ENCODE results near the gene C21orf58.

Gene C21orf58

DNA sequence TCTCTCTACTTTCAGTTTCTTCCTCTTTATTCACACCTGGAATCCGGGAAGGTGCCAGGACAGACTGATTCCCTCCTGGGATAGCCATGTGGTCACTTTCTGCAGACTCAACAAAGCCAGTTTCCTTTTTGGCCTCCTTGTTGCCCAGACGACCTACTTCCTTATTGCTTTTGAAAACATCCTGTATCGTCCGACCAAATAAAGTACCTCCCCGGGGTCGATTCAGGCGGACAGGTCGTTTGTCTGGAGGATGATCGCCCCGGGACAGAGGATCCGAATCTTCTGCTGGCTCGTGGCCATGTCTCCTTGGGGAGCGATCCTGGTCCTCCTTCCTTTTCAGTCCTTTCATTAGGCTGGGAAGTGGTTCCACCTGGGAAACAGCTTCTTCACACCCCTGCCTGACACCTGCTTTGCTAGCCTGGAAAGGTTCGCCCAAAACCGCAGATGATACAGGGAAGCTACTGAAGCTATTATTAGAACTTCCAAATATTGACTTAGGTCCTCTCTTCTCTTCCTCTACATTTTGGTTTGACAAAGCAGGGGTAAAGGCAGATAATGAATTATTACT is 39.5 kb downstream of the C21orf58 start:
- peak overlapping the region; percentile 17 for H3K4me2 ChIP-seq (ENCODE audit: low read length)
- H3K4me3 ChIP-seq (ENCODE audit: low read depth, low read length) = no peak overlapping the region
- H2BK5ac ChIP-seq (ENCODE audit: low read depth, low read length, poor library complexity) = no peak overlapping the region
- H3K9ac ChIP-seq (ENCODE audit: low read length) = no peak overlapping the region
- H3K79me2 ChIP-seq (ENCODE audit: control insufficient read depth, insufficient read depth, low read length, poor library complexity) = peaks cover 7% of the 10 kb centered on the region
- H2BK120ac ChIP-seq (ENCODE audit: insufficient read depth, low read length, poor library complexity) = no peak overlapping the region
- H3K18ac ChIP-seq (ENCODE audit: low read length) = no peak overlapping the region
- H3K79me1 ChIP-seq (ENCODE audit: low read length) = peaks cover 8% of the 10 kb centered on the region
- no peak overlapping the region for H4K12ac ChIP-seq (ENCODE audit: low read depth, low read length)
- no peaks in the 10 kb centered on the region for H3K27me3 ChIP-seq (ENCODE audit: insufficient read depth, low read length)
- no peak for DNase-seq
- H4K8ac ChIP-seq (ENCODE audit: low read depth, low read length) = no peak overlapping the region
- peak overlapping the region; percentile 60 for H3K4ac ChIP-seq (ENCODE audit: low read depth, low read length)
- no CpG with 5 or more reads among the region's 15 CpGs for WGBS (ENCODE audit: extremely low coverage, insufficient coverage, insufficient read length)
- H3K14ac ChIP-seq (ENCODE audit: low read length) = no peak overlapping the region
- no peak overlapping the region for H2AK5ac ChIP-seq (ENCODE audit: low read length)
- H3K23ac ChIP-seq (ENCODE audit: low read length) = no peak overlapping the region
- no peak overlapping the region for H2AFZ ChIP-seq (ENCODE audit: insufficient read depth, low read length, poor library complexity)
- no peak overlapping the region for H4K91ac ChIP-seq (ENCODE audit: low read depth, low read length)
- H3K9me3 ChIP-seq (ENCODE audit: insufficient read depth, low read depth, low read length) = no peaks in the 10 kb centered on the region
- no peak overlapping the region for H3K27ac ChIP-seq (ENCODE audit: low read depth, low read length)
- peaks cover 22 to 23% of the 10 kb centered on the region in 2 experiments for H3K36me3 ChIP-seq (ENCODE audit: control insufficient read depth in 1 of 2, insufficient read depth in 2 of 2, low read length in 2 of 2)
- H2BK12ac ChIP-seq (ENCODE audit: low read length) = no peak overlapping the region
- H3K4me1 ChIP-seq (ENCODE audit: control insufficient read depth in 1 of 2, insufficient read depth in 2 of 2, low read length in 2 of 2) = peaks cover 5 to 10% of the 10 kb centered on the region in 2 experiments

DNA sequence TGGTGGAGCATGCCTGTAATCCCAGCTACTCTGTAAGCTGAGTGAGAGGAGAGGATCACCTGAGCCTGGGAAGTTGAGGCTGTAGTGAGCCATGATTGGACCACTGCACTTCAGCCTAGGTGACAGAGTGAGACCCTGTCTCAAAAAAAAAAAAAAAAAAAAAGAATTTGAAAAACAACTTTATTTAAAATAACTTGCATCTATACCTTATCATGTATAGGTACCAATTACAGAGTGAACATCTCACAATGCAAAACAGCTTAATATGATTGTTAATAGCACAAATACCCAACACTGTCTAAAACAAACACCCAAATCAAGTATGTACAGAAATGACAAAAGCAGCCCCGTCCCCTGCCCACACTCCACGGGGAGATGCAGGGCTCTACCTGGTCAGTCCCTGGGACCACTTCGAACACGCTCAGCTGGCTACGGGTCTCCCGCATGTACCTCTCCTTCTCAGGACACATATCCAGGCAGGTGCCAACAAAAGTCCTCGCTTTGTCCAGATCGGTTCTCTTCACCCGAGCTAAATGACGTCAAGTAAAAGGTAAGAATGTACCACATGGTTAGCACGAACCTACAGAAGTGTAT is 48.8 kb downstream of the C21orf58 start:
- no peak overlapping the region for H3K27ac ChIP-seq (ENCODE audit: low read depth, low read length)
- no CpG with 5 or more reads among the region's 11 CpGs for WGBS (ENCODE audit: extremely low coverage, insufficient coverage, insufficient read length)
- no peak overlapping the region for H4K91ac ChIP-seq (ENCODE audit: low read depth, low read length)
- H3K4me3 ChIP-seq (ENCODE audit: low read depth, low read length) = no peak overlapping the region
- H2BK120ac ChIP-seq (ENCODE audit: insufficient read depth, low read length, poor library complexity) = no peak overlapping the region
- H3K9ac ChIP-seq (ENCODE audit: low read length) = no peak overlapping the region
- no peaks in the 10 kb centered on the region for H3K79me1 ChIP-seq (ENCODE audit: low read length)
- no peaks in the 10 kb centered on the region for H3K27me3 ChIP-seq (ENCODE audit: insufficient read depth, low read length)
- no peaks in the 10 kb centered on the region for H3K9me3 ChIP-seq (ENCODE audit: insufficient read depth, low read depth, low read length)
- H3K18ac ChIP-seq (ENCODE audit: low read length) = no peak overlapping the region
- no peak overlapping the region for H3K14ac ChIP-seq (ENCODE audit: low read length)
- no peak overlapping the region for H2BK12ac ChIP-seq (ENCODE audit: low read length)
- H3K4ac ChIP-seq (ENCODE audit: low read depth, low read length) = no peak overlapping the region
- no peak overlapping the region for H4K8ac ChIP-seq (ENCODE audit: low read depth, low read length)
- H3K23ac ChIP-seq (ENCODE audit: low read length) = no peak overlapping the region
- no peak overlapping the region for H2AFZ ChIP-seq (ENCODE audit: insufficient read depth, low read length, poor library complexity)
- no peak overlapping the region for H2BK5ac ChIP-seq (ENCODE audit: low read depth, low read length, poor library complexity)
- H3K79me2 ChIP-seq (ENCODE audit: control insufficient read depth, insufficient read depth, low read length, poor library complexity) = no peaks in the 10 kb centered on the region
- no peaks in the 10 kb centered on the region for H3K4me1 ChIP-seq (ENCODE audit: control insufficient read depth in 1 of 2, insufficient read depth in 2 of 2, low read length in 2 of 2)
- peaks cover 61 to 71% of the 10 kb centered on the region in 2 experiments for H3K36me3 ChIP-seq (ENCODE audit: control insufficient read depth in 1 of 2, insufficient read depth in 2 of 2, low read length in 2 of 2)
- no peak overlapping the region for H2AK5ac ChIP-seq (ENCODE audit: low read length)
- H4K12ac ChIP-seq (ENCODE audit: low read depth, low read length) = no peak overlapping the region
- H3K4me2 ChIP-seq (ENCODE audit: low read length) = no peak overlapping the region
- DNase-seq = no peak

DNA sequence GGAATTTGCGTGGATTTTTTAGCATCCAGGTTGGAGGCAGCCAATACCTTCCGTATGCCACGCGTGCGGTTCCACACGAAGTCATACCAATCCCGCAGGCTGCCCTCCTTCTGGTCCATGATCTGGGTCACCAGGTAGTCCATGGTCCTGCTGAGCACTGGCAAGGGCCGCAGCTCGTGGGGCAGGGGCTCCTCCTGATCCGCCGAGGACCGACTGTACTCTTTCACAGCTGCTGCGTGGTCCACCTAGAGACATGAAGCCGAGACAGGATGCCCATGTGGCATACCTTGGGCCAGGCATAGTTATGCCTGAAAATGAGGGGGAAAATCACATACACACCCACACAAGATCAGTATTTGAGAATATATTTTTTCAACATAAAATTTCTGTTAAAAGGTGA is 50.3 kb downstream of the C21orf58 start:
- Histone ChIP-seq H4K91ac (ENCODE audit: low read depth, low read length) (no peak overlapping the region), H3K79me2 (ENCODE audit: control insufficient read depth, insufficient read depth, low read length, poor library complexity) (no peaks in the 10 kb centered on the region), H3K4me3 (ENCODE audit: low read depth, low read length) (no peak overlapping the region), H3K27me3 (ENCODE audit: insufficient read depth, low read length) (no peaks in the 10 kb centered on the region), H3K9ac (ENCODE audit: low read length) (no peak overlapping the region), H2BK5ac (ENCODE audit: low read depth, low read length, poor library complexity) (no peak overlapping the region), H3K4me2 (ENCODE audit: low read length) (no peak overlapping the region), H2AFZ (ENCODE audit: insufficient read depth, low read length, poor library complexity) (no peak overlapping the region), H3K14ac (ENCODE audit: low read length) (no peak overlapping the region), H3K18ac (ENCODE audit: low read length) (no peak overlapping the region), H2BK12ac (ENCODE audit: low read length) (no peak overlapping the region), H4K8ac (ENCODE audit: low read depth, low read length) (no peak overlapping the region), H3K4ac (ENCODE audit: low read depth, low read length) (no peak overlapping the region), H3K23ac (ENCODE audit: low read length) (no peak overlapping the region), H2AK5ac (ENCODE audit: low read length) (no peak overlapping the region), H3K9me3 (ENCODE audit: insufficient read depth, low read depth, low read length) (no peaks in the 10 kb centered on the region), H3K4me1 (ENCODE audit: control insufficient read depth in 1 of 2, insufficient read depth in 2 of 2, low read length in 2 of 2) (no peaks in the 10 kb centered on the region), H2BK120ac (ENCODE audit: insufficient read depth, low read length, poor library complexity) (no peak overlapping the region), H4K12ac (ENCODE audit: low read depth, low read length) (no peak overlapping the region), H3K79me1 (ENCODE audit: low read length) (no peaks in the 10 kb centered on the region), H3K27ac (ENCODE audit: low read depth, low read length) (no peak overlapping the region), H3K36me3 (ENCODE audit: control insufficient read depth in 1 of 2, insufficient read depth in 2 of 2, low read length in 2 of 2) (peaks cover 62 to 72% of the 10 kb centered on the region in 2 experiments)
- no peak for DNase-seq
- WGBS (ENCODE audit: extremely low coverage, insufficient coverage, insufficient read length) = no CpG with 5 or more reads among the region's 14 CpGs

DNA sequence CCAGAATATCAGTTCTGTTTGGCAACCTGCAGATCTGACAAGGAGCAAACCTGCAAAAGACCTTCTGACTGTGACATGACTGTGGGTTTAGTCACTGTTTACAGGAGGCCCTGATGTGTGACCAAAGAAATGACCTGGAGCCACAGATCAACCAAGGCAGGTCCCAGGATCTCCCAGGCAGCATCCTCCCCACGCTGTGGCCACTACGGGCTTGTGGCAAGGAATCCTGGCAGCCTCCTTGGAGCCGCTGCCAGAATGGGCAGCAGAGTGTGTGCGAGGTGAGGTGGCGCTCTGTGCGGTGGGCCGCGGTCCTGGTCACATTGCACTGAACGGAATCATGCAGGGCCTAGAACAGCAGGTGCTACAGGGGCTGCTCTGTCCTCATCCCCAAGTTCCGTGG is 54.2 kb downstream of the C21orf58 start:
- Histone ChIP-seq H2AFZ (ENCODE audit: insufficient read depth, low read length, poor library complexity) (no peak overlapping the region), H3K27me3 (ENCODE audit: insufficient read depth, low read length) (no peaks in the 10 kb centered on the region), H4K91ac (ENCODE audit: low read depth, low read length) (no peak overlapping the region), H2BK5ac (ENCODE audit: low read depth, low read length, poor library complexity) (no peak overlapping the region), H3K79me2 (ENCODE audit: control insufficient read depth, insufficient read depth, low read length, poor library complexity) (no peaks in the 10 kb centered on the region), H2BK12ac (ENCODE audit: low read length) (no peak overlapping the region), H3K79me1 (ENCODE audit: low read length) (no peaks in the 10 kb centered on the region), H3K4ac (ENCODE audit: low read depth, low read length) (no peak overlapping the region), H3K18ac (ENCODE audit: low read length) (no peak overlapping the region), H4K8ac (ENCODE audit: low read depth, low read length) (no peak overlapping the region), H3K4me3 (ENCODE audit: low read depth, low read length) (no peak overlapping the region), H4K12ac (ENCODE audit: low read depth, low read length) (no peak overlapping the region), H3K9me3 (ENCODE audit: insufficient read depth, low read depth, low read length) (no peaks in the 10 kb centered on the region), H3K23ac (ENCODE audit: low read length) (no peak overlapping the region), H3K4me1 (ENCODE audit: control insufficient read depth in 1 of 2, insufficient read depth in 2 of 2, low read length in 2 of 2) (no peaks in the 10 kb centered on the region), H2BK120ac (ENCODE audit: insufficient read depth, low read length, poor library complexity) (no peak overlapping the region), H3K9ac (ENCODE audit: low read length) (no peak overlapping the region), H3K4me2 (ENCODE audit: low read length) (no peak overlapping the region), H3K36me3 (ENCODE audit: control insufficient read depth in 1 of 2, insufficient read depth in 2 of 2, low read length in 2 of 2) (peaks cover 72 to 80% of the 10 kb centered on the region in 2 experiments), H3K27ac (ENCODE audit: low read depth, low read length) (no peak overlapping the region), H2AK5ac (ENCODE audit: low read length) (no peak overlapping the region), H3K14ac (ENCODE audit: low read length) (no peak overlapping the region)
- WGBS (ENCODE audit: extremely low coverage, insufficient coverage, insufficient read length) = no CpG with 5 or more reads among the region's 10 CpGs
- no peak for DNase-seq

Data from trophoblast cell (in vitro differentiated cells and primary cell).